ENCODE results near the gene OCIAD1.

The OCIAD1 gene

GRCh38 chr4:48830706-48831531 is at the start of gene OCIAD1:
Gene OCIAD1 (plus strand): TSS chr4:48831088. CDS start chr4:48832625, 1,537 bp downstream.
- no peaks in the 10 kb centered on the region for H3K36me3 ChIP-seq (ENCODE audit: control insufficient read depth, insufficient read depth, low read length)
- H3K9me3 ChIP-seq (ENCODE audit: control insufficient read depth, low read length), result no peaks in the 10 kb centered on the region
- H3K4me2 ChIP-seq (ENCODE audit: low read length), result peak within 1 kb of the TSS; percentile 69
- peaks cover 3% of the 10 kb centered on the region for H3K4me1 ChIP-seq
- H3K27ac ChIP-seq, result peak within 1 kb of the TSS; percentile 97
- H3K9ac ChIP-seq, result peak within 1 kb of the TSS; percentile 91
- no peak for TF ChIP-seq CTCF (IDR thresholded peaks at IDR 0.05)
- H3K4me3 ChIP-seq (ENCODE audit: low read depth, low read length), result peak within 1 kb of the TSS; percentile 86
- H2AFZ ChIP-seq, result peak within 1 kb of the TSS; percentile 98
- peaks cover 20% of the 10 kb centered on the region for H3K79me2 ChIP-seq
- H3K27me3 ChIP-seq (ENCODE audit: control insufficient read depth, insufficient read depth, low read length), result no peaks in the 10 kb centered on the region

- Histone ChIP-seq H3K9me3 (ENCODE audit: control insufficient read depth, low read length) (no peaks in the 10 kb centered on the region), H3K4me1 (no peaks in the 10 kb centered on the region), H3K36me3 (ENCODE audit: control insufficient read depth, insufficient read depth, low read length) (no peaks in the 10 kb centered on the region), H2AFZ (no peak overlapping the region), H3K27ac (no peak overlapping the region), H3K79me2 (no peaks in the 10 kb centered on the region), H3K4me2 (ENCODE audit: low read length) (no peak overlapping the region), H3K4me3 (ENCODE audit: low read depth, low read length) (no peak overlapping the region), H3K27me3 (ENCODE audit: control insufficient read depth, insufficient read depth, low read length) (no peaks in the 10 kb centered on the region), H3K9ac (no peak overlapping the region)
- TF ChIP-seq CTCF (IDR thresholded peaks at IDR 0.05), result no peak
These were observed 48.9 kb upstream of the OCIAD1 start for GRCh38 chr4:48781968-48782367.

GRCh38 chr4:48785302-48785701 is 45.6 kb upstream of the OCIAD1 start:
- Histone ChIP-seq H3K27ac (no peak overlapping the region), H3K27me3 (ENCODE audit: control insufficient read depth, insufficient read depth, low read length) (no peaks in the 10 kb centered on the region), H3K9ac (no peak overlapping the region), H2AFZ (no peak overlapping the region), H3K79me2 (no peaks in the 10 kb centered on the region), H3K9me3 (ENCODE audit: control insufficient read depth, low read length) (no peaks in the 10 kb centered on the region), H3K36me3 (ENCODE audit: control insufficient read depth, insufficient read depth, low read length) (no peaks in the 10 kb centered on the region), H3K4me3 (ENCODE audit: low read depth, low read length) (no peak overlapping the region), H3K4me2 (ENCODE audit: low read length) (no peak overlapping the region), H3K4me1 (no peaks in the 10 kb centered on the region)
- no peak for TF ChIP-seq CTCF (IDR thresholded peaks at IDR 0.05)

GRCh38 chr4:48786549-48786948 is 44.3 kb upstream of the OCIAD1 start:
- Histone ChIP-seq H3K27me3 (ENCODE audit: control insufficient read depth, insufficient read depth, low read length) (no peaks in the 10 kb centered on the region), H2AFZ (no peak overlapping the region), H3K36me3 (ENCODE audit: control insufficient read depth, insufficient read depth, low read length) (no peaks in the 10 kb centered on the region), H3K27ac (no peak overlapping the region), H3K4me3 (ENCODE audit: low read depth, low read length) (no peak overlapping the region), H3K4me2 (ENCODE audit: low read length) (no peak overlapping the region), H3K9ac (no peak overlapping the region), H3K4me1 (no peaks in the 10 kb centered on the region), H3K9me3 (ENCODE audit: control insufficient read depth, low read length) (no peaks in the 10 kb centered on the region), H3K79me2 (no peaks in the 10 kb centered on the region)
- TF ChIP-seq CTCF (IDR thresholded peaks at IDR 0.05), result no peak

- Histone ChIP-seq H2AFZ (no peak overlapping the region), H3K4me2 (ENCODE audit: low read length) (no peak overlapping the region), H3K9ac (no peak overlapping the region), H3K9me3 (ENCODE audit: control insufficient read depth, low read length) (no peaks in the 10 kb centered on the region), H3K4me1 (no peaks in the 10 kb centered on the region), H3K4me3 (ENCODE audit: low read depth, low read length) (no peak overlapping the region), H3K27me3 (ENCODE audit: control insufficient read depth, insufficient read depth, low read length) (no peaks in the 10 kb centered on the region), H3K79me2 (no peaks in the 10 kb centered on the region), H3K27ac (no peak overlapping the region), H3K36me3 (ENCODE audit: control insufficient read depth, insufficient read depth, low read length) (no peaks in the 10 kb centered on the region)
- no peak for TF ChIP-seq CTCF (IDR thresholded peaks at IDR 0.05)
These were observed 43.8 kb upstream of the OCIAD1 start for GRCh38 chr4:48787056-48787455.

Measured in parathyroid adenoma (tissue), 2 donors.